Osteoblast (primary cell): ENCODE measurements around the gene TRIM42. TPM values are rescaled to one million over a fixed set of nuclear protein-coding genes. Genes with fewer than 3 reads are reported as not detected.

ENCODE experiments used
- DNase-seq: peaks from one replicate; pipeline ENCODE4 v3.0.0; 2011; ENCODE audit warnings: low spot score, mixed read lengths; ENCODE audit not compliant: insufficient read length; ENCODE audit errors: missing footprints
- H2AFZ ChIP-seq: 2 replicates; pipeline ENCODE4 v1.6.0; 2011; ENCODE audit warnings: mild to moderate bottlenecking, low read length
- H3K27ac ChIP-seq: 2 replicates; pipeline ENCODE4 v1.5.1; 2011; ENCODE audit warnings: mild to moderate bottlenecking, low read depth, low read length, moderate library complexity
- H3K27me3 ChIP-seq: 2 replicates; pipeline ENCODE4 v1.6.0; 2012; ENCODE audit warnings: mild to moderate bottlenecking, control low read depth, inconsistent platforms, low read length, moderate library complexity; ENCODE audit not compliant: insufficient read depth
- H3K36me3 ChIP-seq: 2 replicates; pipeline ENCODE4 v1.5.1; 2011; ENCODE audit warnings: mild to moderate bottlenecking, low read length, control low read depth, moderate library complexity; ENCODE audit not compliant: insufficient read depth
- H3K4me1 ChIP-seq: 2 replicates; pipeline ENCODE4 v1.5.1; 2011; ENCODE audit warnings: mild to moderate bottlenecking, low read length, control low read depth, moderate library complexity; ENCODE audit not compliant: insufficient read depth
- H3K4me2 ChIP-seq: 2 replicates; pipeline ENCODE4 v1.6.0; 2011; ENCODE audit warnings: mild to moderate bottlenecking, low read length; ENCODE audit not compliant: insufficient read depth
- H3K4me3 ChIP-seq: fragments of 200-600 bp; sonication (generic); 3 replicates; pipeline ENCODE4 v1.5.1; 2012; ENCODE audit warnings: mild to moderate bottlenecking, low read length, inconsistent platforms; ENCODE audit not compliant: insufficient read depth
- H3K79me2 ChIP-seq: 2 replicates; pipeline ENCODE4 v1.6.0; 2012; ENCODE audit warnings: mild to moderate bottlenecking, low read length, control low read depth, inconsistent platforms; ENCODE audit not compliant: insufficient read depth
- H3K9me3 ChIP-seq: 2 replicates; pipeline ENCODE4 v1.5.1; 2011; ENCODE audit warnings: low read depth, low read length, control low read depth
- H4K20me1 ChIP-seq: 2 replicates; pipeline ENCODE4 v1.6.0; 2012; ENCODE audit warnings: mild to moderate bottlenecking, low read length, control low read depth; ENCODE audit not compliant: insufficient read depth
- total RNA-seq: library from RNA; depleted of rRNA; stranded (reverse); fragments of >200 nt; gene quantifications from 2 replicates; pipeline ENCODE4 v1.2.3, GENCODE V29; 2012
- TF ChIP-seq, protein P1 (sequence below): IDR thresholded peaks from 2 replicates; pipeline ENCODE4 v1.5.1; 2011; ENCODE audit warnings: mild to moderate bottlenecking, low read depth, low read length, moderate library complexity; ENCODE audit errors: extremely low read depth

The TRIM42 gene
- total RNA-seq, 1 donor: not detected

DNA sequence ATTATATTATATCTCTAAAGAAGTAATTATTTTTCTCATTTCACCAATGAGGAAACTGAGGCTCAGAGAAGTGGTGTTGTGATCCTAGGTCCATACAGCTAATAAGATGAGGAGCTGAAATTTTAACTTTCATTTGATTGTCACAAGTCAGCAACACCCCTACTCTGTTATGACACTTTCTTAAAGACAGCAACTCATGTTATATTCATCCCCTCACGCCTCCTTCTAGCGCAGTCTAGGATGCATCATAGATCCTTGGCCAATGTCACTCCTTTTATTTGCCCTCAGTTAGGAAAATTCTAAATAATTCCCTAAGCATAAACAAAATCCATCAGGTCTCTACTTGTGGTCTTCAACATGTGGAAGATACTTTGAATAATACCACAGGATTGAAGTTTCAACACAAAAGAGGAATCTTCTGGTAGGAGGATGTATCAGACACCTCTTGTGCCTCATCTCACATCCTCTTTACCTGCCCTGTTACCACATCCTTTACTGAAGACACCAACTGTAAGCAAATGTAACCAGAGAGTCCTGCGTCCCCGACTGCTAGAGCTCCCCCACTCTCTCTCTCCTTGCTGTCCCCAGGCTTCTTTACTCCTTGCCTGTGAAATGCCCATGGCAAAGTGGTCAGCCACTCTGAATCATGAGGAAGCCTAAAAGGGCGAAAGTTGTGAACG is 53.7 kb downstream of the TRIM42 start:
- TF ChIP-seq, protein P1, sequence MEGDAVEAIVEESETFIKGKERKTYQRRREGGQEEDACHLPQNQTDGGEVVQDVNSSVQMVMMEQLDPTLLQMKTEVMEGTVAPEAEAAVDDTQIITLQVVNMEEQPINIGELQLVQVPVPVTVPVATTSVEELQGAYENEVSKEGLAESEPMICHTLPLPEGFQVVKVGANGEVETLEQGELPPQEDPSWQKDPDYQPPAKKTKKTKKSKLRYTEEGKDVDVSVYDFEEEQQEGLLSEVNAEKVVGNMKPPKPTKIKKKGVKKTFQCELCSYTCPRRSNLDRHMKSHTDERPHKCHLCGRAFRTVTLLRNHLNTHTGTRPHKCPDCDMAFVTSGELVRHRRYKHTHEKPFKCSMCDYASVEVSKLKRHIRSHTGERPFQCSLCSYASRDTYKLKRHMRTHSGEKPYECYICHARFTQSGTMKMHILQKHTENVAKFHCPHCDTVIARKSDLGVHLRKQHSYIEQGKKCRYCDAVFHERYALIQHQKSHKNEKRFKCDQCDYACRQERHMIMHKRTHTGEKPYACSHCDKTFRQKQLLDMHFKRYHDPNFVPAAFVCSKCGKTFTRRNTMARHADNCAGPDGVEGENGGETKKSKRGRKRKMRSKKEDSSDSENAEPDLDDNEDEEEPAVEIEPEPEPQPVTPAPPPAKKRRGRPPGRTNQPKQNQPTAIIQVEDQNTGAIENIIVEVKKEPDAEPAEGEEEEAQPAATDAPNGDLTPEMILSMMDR: no peak
- no peak for DNase-seq
- no peak overlapping the region for H3K4me3 ChIP-seq
- H3K27ac ChIP-seq: no peak overlapping the region
- no peaks in the 10 kb centered on the region for H3K79me2 ChIP-seq
- H3K4me2 ChIP-seq: no peak overlapping the region
- no peaks in the 10 kb centered on the region for H3K4me1 ChIP-seq
- no peaks in the 10 kb centered on the region for H3K27me3 ChIP-seq
- H3K9me3 ChIP-seq: no peaks in the 10 kb centered on the region
- H3K36me3 ChIP-seq: no peaks in the 10 kb centered on the region
- H4K20me1 ChIP-seq: no peaks in the 10 kb centered on the region
- no peak overlapping the region for H2AFZ ChIP-seq

DNA sequence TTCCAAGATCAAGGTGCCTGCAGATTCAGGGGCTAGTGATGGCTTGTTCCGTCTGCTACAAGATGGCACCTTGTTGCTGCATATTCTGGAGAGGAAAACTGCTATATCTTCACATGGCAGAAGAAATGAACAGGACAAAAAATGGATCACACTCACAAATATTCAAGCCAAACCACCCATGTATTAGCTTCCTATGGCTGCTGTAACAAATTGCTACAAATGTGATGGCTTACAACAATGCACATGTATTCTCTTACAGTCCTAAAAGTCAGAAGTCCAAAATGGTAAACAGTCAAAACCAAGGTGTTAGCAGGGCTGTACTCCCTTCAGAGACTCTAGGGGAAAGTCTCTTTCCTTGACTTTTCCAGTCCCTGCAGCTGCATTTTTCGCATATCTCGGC is 55.8 kb downstream of the TRIM42 start:
- Histone ChIP-seq H3K4me2 (no peak overlapping the region), H3K4me1 (no peaks in the 10 kb centered on the region)
- TF ChIP-seq, protein P1: no peak

DNA sequence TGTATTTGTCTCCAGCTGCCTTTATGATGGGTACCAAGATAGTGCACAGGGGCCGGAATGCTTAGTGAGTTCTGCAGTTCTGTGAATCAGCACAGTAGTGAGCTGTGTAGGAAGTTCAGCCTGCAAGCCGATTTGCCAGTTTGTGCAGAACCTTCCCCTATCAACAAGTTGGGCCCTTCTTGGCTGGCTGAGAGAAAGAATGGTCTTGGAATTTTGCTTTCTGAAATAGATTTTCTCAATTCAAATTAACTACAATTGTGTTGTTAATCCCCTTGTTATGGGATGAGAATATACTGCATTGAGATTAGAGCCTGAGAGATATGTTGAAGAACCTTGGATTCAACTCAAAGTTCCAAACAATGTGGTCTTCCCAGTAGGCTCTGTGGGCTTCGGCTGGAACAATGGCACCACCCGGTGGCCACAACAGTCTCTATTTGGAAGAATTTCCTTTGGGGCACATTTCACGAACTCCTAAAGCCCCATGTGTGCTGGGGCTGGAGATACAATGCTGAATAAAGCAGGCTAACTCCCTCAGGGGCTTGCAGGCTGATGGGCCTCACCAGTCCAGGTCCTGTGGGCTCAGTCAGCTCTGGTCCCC is 59.1 kb downstream of the TRIM42 start:
- Histone ChIP-seq H4K20me1 (no peaks in the 10 kb centered on the region), H3K9me3 (no peaks in the 10 kb centered on the region), H2AFZ (no peak overlapping the region), H3K27ac (no peak overlapping the region), H3K4me1 (no peaks in the 10 kb centered on the region), H3K4me3 (no peak overlapping the region), H3K36me3 (no peaks in the 10 kb centered on the region), H3K27me3 (peaks cover 11% of the 10 kb centered on the region), H3K4me2 (no peak overlapping the region), H3K79me2 (no peaks in the 10 kb centered on the region)
- TF ChIP-seq, protein P1: peak; percentile 76
- DNase-seq: peak; percentile 84

More for the DNA sequence above, 55.8 kb downstream of the TRIM42 start:
- peaks cover 9% of the 10 kb centered on the region for H3K27me3 ChIP-seq
- no peak overlapping the region for H3K27ac ChIP-seq
- H3K36me3 ChIP-seq: no peaks in the 10 kb centered on the region
- no peak for DNase-seq
- no peaks in the 10 kb centered on the region for H3K9me3 ChIP-seq
- H3K4me3 ChIP-seq: no peak overlapping the region
- H4K20me1 ChIP-seq: no peaks in the 10 kb centered on the region
- H2AFZ ChIP-seq: no peak overlapping the region
- H3K79me2 ChIP-seq: no peaks in the 10 kb centered on the region

DNA sequence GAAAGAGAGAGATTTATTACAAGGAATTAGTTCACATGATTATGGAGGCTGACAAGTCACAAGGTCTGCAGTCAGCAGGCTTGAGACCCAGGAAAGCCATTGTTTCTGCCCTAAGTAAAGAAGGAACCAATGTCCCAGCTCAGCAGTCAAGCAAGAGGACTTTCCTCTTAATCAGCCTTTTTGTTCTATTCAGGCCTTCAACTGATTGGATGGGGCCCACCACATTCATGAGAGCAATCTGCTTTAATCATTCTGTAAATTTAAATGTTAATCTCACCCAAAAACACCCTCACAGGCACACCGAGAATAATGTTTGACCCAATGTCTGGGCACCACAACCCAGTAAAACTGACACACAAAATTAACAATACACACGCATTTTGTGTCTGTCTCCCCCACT is 64.3 kb downstream of the TRIM42 start:
- Histone ChIP-seq H3K79me2 (no peaks in the 10 kb centered on the region), H4K20me1 (no peaks in the 10 kb centered on the region), H3K9me3 (no peaks in the 10 kb centered on the region), H3K4me3 (no peak overlapping the region), H3K4me1 (no peaks in the 10 kb centered on the region), H2AFZ (no peak overlapping the region), H3K4me2 (no peak overlapping the region), H3K27me3 (peaks cover 11% of the 10 kb centered on the region), H3K36me3 (no peaks in the 10 kb centered on the region), H3K27ac (no peak overlapping the region)
- TF ChIP-seq, protein P1: no peak
- DNase-seq: no peak
